ENCODE measurements around the gene KIF2A.

Gene KIF2A

DNA sequence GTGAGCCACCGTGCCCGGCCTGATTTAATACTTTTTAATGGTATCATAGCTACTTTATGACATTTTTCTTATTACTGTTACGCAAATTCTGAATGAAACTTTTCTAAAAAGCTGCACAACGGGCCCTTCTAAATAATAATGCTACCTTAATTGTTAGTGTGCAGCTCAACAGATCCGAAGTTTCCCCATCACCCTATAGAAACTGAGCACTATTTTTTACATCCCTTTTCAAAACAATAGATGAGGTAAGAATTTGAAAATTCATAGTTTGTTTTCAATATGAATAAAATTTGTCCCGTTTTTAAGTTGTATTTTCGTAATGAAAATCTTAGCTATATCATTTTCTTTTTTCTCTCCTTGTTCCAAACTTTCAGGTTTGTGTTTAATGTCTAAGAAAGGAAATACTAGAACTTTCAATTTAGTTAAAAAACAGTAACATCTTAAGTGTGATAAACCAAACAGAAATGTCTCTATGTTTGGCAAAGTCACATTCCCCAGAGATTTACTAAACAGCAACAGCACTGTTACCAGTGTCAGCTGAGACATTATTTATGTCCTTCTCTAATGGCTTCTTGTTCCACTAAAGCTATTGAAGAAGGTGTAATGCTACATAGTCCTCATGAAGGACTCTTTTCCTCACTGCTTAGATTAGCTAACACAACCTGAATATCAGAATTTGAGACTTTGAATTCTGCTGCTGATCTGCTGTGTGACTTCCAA lies 22.9 kb downstream of the KIF2A start:
- DNase-seq (ENCODE audit: low read depth in 2 of 2): no peak

DNA sequence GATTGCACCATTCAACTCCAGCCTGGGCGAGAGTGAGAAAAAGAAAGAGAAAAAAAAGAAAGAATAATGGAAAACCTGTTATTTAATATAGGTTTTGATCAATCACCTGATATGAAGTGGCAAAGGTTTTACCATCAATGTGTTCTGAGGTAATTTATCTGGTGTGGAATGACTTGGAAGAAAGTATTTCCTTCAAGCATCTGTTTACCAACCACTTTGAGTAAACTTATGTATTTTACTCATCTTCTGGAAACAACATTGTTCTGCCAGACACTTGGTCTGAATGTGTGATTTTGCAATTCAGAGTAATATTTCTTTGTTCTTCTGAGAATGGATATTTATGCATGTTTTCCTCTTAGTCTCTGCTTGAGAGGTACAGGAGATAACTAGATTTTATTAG lies 24.3 kb downstream of the KIF2A start:
- no peak for DNase-seq (ENCODE audit: low read depth in 2 of 2)

DNA sequence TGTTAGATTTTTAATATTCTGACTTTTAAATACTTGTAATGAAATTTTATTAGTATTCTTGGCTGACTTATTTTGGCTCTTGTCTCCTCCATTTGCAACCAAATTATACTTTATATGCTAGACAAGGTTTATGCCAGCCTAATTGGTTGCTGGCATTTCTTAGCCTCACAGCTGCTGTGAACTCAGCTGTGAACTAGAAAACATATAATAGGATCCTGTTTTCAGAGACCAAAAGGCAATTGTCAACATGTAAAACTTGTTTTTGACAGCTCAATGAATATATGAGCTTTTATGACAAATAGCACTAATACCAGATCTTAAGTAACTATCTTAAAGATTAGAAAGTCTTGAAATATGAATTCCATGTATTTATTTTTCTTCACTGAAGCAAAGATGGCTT lies 25.9 kb downstream of the KIF2A start:
- no peak for DNase-seq (ENCODE audit: low read depth in 2 of 2)

DNA sequence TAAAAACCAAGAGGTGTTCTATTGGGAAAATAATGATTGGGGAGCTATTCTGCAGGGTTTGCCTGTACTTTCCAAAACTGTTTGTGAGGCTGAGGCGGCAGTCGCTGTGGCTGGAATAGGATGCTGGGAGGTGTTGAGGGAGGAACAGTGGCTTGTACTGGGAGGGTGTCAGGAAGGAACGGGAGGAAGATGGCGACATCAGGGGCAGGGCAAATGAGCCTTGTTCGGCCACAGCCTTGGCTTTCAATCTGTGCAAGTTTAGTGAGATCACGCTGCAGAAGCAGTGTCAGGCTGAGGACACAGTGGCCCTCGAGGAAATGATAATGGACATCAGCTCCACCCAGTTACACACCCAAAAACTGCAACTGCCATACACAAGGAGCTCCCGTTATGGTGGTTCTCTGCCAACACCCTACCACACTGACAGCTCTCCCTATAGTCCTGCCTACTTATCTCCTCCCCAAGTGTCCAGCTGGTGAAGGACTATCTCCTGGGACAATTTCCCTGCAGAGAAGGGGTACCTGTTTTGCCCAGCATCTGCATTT lies 27.3 kb downstream of the KIF2A start:
- no peak for DNase-seq (ENCODE audit: low read depth in 2 of 2)

DNA sequence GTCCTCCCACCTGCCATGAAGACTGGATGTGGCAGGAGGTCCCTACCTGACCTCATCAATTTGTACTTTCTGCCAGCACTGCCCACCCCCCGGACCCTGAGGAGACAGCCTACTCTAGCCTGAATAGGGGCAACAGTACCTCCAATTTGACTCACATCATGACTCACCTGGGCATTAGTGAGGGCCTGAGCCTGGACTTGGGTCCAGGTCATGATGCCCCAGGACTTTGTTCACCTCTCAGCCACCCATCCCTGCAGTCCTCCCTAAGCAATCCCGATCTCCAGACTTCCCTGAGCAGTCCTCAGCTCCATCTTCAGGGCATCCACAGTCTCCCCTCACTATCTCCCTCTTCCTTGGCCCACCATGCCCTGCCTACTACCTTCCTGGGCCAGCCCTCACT lies 28.1 kb downstream of the KIF2A start:
- no peak for DNase-seq (ENCODE audit: low read depth in 2 of 2)

DNA sequence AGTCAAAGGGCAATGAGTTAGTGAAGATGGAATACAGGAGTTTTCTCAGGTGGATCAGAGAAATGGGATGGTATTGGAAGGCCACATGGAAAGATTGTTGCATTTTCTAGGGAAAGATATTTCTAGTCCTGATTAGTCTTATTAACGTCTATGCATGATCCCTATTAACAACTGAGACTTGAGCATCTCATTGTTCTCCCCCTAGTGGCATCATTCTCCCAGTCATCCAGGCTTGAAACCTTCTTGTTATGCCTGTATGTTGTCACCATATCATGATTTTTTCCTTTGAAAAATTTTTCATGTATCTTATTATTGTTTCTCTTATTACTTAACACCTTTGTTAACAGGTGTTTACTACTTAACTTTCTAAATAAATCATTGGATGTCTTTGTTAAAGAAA lies 34.4 kb downstream of the KIF2A start:
- no peak for DNase-seq (ENCODE audit: low read depth in 2 of 2)

DNA sequence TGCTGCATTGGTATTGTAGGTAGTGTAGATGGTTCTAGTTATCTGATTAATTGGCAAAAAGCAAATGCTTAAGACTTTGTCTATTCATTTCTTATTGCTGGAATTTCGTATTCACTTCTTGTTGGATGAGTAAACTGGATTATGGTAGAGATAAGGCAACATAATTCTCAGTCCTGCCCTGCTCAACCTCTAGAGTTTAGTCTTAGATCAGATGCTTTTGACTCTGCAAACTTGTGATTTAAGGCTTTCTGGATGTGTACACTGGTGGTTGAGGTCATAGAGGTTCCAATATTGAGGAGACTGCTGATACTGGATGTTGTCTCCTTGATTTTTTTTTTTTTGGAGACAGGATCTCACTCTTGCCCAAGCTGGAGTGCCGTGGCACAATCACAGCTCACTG lies 35.0 kb downstream of the KIF2A start:
- no peak for DNase-seq (ENCODE audit: low read depth in 2 of 2)

DNA sequence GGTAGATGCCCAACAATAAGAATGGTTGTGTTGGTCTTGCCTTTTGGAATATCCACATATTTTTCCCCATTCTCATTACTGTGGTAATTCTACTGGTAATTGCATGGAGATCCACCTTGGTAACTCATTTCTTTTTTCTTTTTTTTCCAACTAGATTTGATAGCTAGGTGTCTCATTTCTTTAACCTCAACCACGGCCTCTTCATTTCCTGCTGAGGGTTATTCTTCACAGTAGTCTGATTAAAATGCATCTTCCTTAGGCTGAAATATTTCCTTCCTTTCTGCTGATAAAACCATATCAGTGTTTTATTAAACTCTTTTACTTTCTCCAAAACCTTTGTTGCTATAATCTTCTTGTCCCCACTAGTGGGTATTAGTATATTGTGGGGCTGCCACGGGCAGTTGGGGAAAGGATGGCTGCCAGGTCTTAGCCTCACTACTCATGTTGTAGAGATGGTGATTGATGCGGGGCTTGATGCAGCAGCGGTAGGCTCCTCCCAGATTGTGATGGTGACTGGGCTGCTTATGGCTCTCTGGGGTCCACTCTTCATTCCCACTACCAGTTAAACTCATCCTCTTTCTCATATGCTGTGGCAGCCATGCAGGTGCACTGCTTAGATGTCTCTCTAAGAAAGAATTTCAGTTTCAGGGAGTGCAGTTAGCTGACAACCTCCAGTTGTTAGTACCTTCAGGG lies 35.9 kb downstream of the KIF2A start:
- no peak for DNase-seq (ENCODE audit: low read depth in 2 of 2)

DNA sequence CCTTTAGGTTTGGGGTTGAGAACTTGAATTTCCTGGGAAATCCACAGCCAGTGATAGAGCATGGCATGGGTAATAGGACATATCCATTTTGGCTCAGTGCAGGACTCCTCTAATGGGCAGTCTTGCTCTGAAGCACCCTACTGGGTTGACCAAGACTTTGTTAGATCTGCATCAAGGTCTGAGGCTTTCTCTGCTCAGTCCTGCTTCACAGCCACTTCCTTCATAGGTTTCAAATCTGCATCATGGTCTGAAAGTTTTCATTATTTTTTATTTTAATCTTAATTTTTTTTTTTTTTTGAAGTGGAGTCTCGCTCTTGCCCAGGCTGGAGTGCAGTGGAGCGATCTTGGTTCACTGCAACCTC lies 36.5 kb downstream of the KIF2A start:
- no peak for DNase-seq (ENCODE audit: low read depth in 2 of 2)

DNA sequence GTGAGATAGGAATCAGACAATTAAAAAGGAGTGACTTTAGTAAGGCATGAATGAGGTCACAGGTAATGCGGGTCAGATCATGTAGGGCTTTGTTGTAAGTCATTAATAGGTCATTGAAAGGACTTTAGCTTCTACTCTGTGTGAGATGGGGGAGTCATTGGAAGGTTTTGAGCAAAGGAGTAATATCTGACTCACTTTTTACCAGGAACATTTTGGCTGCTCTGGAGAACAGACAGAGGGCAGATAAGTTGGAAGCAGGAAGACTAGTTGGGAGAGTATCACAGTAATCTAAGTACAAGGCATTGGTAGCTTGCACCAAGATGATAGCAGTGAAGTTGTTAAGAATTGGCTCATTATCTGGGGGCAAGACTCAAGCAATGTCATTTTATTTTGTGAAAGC lies 37.4 kb downstream of the KIF2A start:
- DNase-seq (ENCODE audit: low read depth in 2 of 2): no peak

DNA sequence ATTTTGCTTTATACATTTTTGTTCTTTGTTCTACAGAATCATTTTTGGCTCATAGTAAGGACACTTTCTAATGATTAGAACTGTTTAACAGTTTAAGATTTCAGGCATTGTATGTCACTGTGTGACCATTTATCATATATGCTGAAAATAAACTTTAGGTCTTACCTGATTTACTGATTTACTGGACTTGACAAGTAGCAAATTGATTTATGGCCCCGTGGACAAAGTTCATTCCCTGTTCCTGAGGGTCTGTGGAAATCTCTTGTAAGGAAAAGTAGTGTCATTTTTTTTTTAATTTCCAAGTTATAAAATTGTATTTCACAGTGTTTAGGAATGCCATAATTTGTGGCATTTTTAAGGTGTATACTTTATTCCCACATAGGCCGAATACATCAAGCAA lies 40.7 kb downstream of the KIF2A start:
- DNase-seq (ENCODE audit: low read depth in 2 of 2): no peak

DNA sequence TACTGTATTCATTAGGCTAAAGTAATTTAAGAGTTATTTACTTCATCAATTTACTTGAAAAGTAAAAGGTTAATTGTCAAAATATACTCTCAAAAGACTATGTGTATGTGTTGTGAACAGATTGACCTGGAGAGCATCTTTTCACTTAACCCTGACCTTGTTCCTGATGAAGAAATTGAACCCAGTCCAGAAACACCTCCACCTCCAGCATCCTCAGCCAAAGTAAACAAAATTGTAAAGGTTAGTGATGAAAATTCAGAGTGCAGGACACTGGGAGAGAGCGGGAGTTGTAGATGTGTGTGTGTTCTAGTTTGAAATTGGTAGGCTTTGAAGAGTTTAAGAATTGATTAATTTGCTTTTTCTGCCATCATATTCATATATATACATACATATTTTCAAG lies 41.9 kb downstream of the KIF2A start:
- DNase-seq (ENCODE audit: low read depth in 2 of 2): no peak

DNA sequence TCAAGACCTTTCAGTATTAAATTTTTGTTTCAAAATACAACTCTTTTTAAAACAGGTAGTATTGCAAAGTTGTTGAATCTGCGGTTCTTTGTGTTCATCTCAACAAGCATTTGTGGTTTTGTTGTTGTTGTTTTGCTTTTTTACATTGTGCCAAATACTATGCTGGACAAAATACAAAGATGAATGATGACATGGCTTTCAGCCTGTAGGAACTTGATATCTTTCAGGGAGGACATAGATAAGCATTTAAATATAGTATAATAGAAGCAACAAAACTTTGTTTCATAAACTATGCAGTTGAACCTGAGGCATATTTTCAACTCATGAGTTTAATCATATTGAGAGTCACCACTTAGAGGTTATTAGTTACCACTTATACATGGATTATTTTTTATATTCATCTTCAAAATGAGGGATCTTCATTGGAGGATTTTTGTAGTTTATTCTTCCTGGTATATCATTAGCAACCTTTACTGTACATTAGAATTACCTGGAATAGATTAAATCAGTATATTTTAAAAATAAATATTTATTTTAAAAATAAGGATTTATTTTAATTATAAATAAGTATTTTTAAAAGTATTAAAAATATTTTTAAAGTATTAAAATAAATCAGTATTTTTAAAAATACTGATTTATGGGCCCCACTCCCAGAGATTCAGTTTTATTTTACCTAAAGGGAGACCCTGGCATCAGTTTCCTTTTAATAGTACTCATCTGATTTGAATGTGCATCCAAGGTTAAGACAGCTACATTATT lies 42.9 kb downstream of the KIF2A start:
- DNase-seq (ENCODE audit: low read depth in 2 of 2): no peak

DNA sequence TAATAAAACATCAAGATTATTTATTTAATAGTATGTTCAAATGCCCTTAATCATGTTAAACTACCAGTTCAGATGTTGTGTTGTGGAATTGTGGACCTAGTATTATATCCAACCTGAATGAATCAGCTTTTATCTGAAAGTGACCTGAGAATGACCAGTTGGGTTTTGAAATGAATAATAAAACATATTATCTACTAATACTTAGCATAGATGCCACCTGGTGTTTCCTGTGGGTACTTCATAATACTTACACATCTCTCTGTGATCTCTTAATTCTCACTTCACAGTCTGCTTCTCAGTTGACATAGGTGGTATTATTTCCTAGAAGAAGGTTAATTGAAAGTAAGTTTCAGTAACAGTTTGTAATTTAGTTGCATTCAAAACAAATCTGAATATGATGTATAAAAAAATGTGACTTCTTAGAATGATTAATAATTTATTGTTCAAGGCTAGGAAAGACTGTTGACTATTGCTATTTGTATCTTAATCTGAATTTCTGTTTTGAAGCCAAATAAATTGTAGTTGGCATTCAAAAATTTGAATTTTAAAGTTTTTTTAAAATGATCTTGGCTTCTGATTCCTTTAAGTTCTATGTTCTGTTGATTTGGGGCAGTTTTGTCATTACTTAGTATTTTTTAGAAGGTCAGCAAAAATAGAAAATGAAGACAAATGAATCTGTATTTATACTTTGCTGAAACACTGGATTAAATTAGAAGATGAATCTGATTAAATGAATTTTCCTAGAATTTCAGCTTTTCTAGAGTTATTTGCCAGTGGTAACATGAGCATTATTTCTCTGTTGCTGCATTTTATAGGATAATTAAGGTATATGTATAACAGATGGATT lies 48.2 kb downstream of the KIF2A start:
- DNase-seq (ENCODE audit: low read depth in 2 of 2): no peak

DNA sequence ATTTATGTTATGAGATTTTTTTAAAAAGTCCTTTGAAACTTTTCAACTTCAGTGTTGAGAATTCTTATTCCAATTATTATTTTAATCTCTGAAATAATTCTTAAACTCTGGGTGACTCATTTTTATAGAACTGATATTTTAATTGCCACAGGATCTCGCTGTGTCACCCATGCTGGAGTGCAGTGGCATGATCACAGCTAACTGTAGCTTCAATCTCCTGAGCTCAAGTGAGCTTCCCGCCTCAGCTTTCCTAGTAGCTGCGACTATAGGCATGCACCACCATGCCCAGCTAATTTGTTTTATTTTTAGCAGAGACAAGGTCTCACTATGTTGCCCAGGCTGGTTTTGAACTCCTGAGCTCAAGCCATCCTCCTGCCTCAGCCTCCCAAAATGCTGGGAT lies 56.7 kb downstream of the KIF2A start:
- no peak for DNase-seq (ENCODE audit: low read depth in 2 of 2)

DNA sequence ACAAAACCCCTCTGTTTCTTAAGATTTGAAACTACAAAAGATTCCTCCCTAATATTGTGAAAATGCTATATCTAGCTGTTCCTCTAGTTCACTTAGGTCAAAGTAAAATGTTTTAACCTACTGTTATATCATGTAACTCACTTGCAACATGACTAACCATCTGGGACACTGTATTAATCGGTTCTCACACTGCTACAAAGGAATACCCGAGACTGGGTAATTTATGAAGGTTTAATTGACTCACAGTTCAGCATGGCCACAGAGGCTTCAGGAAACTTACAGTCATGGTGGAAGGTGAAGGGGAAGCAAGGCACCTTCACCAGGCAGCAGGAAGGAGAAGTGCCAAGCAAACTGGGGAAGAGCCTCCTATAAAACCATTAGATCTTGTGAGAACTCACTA lies 63.0 kb downstream of the KIF2A start:
- no peak for DNase-seq (ENCODE audit: low read depth in 2 of 2)

DNA sequence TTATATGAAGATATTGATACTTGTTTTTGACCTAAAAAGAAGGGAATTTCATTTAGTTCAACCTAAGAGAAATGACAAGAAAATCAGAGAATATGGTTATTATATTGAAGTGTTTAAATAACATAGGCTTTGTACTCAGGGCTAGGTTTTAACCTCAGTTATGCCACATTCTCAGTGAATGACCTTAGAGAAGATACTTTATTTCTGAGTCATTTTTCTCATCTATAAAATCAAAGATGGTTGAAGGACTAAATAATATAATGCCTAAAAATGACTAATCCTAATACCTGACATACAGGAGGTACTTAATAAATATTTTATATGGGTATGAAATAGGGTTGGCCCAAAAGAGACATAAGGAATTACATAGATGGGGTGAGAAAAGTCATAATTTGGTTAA lies 65.4 kb downstream of the KIF2A start:
- no peak for DNase-seq (ENCODE audit: low read depth in 2 of 2)

DNA sequence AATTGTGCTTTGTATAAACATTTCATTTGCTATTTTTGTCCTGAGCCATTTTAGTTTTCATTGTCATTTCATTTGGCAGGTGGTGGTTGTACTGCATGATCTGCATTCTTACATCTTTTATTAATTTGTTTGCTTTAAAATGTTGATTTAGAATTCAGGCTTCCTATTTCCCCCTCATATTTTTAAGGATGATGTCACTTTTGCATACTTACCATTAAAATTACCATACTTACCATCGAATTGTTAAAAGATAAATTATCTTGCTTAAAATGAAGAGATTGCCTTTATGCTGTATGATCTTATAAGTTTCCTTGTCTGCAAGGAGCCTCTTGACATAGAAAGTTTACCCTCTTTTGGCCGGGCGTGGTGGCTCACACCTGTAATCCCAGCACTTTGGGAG lies 66.6 kb downstream of the KIF2A start:
- no peak for DNase-seq (ENCODE audit: low read depth in 2 of 2)

DNA sequence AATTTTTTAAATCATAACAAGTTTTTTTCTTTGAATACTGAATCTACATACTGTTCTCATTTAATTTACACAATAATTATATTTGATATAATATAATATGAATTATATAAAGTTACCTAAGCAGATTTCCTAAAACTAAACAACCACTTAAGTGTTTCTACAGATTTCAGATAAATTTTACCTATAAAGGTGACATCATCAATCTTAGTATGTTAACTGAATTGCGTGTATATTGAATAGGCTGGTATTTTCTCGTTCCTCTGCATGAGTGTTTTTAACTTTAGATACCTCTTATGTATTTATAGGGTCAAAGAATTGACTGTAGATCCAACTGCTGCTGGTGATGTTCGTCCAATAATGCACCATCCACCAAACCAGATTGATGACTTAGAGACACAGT lies 67.4 kb downstream of the KIF2A start:
- DNase-seq (ENCODE audit: low read depth in 2 of 2): no peak

DNA sequence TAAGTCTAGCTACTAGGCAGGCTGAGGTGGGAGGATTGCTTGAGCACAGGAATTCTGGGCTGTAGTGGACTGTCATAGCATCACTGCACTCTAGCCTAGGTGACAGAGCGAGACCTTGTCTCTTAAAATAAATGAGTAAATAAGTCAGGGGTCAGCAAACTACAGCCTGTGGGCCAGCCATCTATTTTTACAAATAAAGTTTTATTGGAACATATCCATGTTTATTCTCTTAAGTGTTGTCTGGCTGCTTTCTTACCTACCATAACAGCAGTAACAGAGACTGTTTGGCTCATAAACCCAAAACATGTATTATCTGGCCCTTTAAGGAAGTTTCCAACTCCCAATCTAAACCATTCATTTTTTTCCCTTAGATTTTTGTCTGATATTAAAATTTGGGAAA lies 68.1 kb downstream of the KIF2A start:
- DNase-seq (ENCODE audit: low read depth in 2 of 2): no peak

DNA sequence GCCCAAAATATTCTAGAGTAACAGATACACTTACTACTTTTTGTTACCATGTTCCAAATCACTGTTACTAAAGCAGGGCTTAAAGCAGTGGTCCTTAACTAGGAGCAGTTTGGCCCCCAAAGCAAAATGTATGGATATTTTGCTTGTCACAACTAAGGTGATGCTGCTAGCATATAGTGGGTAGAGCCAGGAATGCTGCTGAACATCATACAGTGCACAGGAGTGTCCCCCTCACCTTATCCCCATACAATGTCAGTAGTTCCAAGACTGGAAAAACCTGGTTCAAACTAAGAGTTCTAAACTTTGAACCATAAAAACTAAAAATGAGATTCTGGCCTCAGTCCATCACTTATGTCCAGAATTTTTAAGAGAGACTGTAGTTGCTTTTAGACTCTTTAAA lies 69.6 kb downstream of the KIF2A start:
- DNase-seq (ENCODE audit: low read depth in 2 of 2): no peak

DNA sequence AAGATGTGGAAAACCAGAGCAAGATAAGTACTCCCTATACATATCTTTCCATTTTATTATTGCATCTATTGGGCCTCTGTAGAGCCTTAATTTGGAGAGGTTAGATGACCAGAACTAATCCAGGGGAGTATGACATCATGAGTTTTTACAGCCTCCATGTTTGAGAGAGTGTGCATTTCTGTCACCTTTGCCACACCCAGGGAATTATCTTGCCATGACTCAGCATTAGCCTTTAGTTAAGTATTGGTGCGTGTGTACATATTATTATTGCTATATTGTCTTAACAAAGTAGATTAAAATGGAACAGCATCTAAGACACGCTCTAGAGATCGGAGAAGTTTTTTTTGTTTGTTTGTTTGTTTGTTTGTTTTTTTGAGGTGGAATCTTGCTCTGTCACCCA lies 70.1 kb downstream of the KIF2A start:
- DNase-seq (ENCODE audit: low read depth in 2 of 2): no peak

All from stimulated activated CD8-positive, alpha-beta memory T cell treated with anti-CD3 and anti-CD28 coated beads, Interleukin-15, amount 100 ng/mL, for 4 hours (primary cell).